ENCODE measurements around the gene HSF4.

- TF ChIP-seq ZNF175 (tag by site-specific recombination; IDR thresholded peaks at IDR 0.05) (no peak), CTCF (tag by site-specific recombination; IDR thresholded peaks at IDR 0.05) (no peak), PRDM2 (tag by site-specific recombination; IDR thresholded peaks at IDR 0.05; ENCODE audit: borderline replicate concordance) (no peak), ZNF585B (tag by site-specific recombination; IDR thresholded peaks at IDR 0.05) (no peak), ZSCAN4 (tag by site-specific recombination; IDR thresholded peaks at IDR 0.05) (no peak), BCL11A (tag by site-specific recombination; IDR thresholded peaks at IDR 0.05; ENCODE audit: low read depth) (no peak), TCF7L2 (IDR thresholded peaks at IDR 0.05; ENCODE audit: borderline replicate concordance, low read depth, low read length) (no peak), ZNF777 (tag by site-specific recombination; IDR thresholded peaks at IDR 0.05; ENCODE audit: borderline replicate concordance) (no peak), ZBTB8A (tag by site-specific recombination; IDR thresholded peaks at IDR 0.05) (no peak), ZNF202 (tag by site-specific recombination; IDR thresholded peaks at IDR 0.05; ENCODE audit: borderline replicate concordance) (no peak), ZNF19 (tag by site-specific recombination; IDR thresholded peaks at IDR 0.05; ENCODE audit: low read depth) (no peak)
Measured at GRCh38 chr16:67128417-67128816, 36.1 kb upstream of the HSF4 start.
